Kidney (tissue), 14 donors: ENCODE data around the gene PLCH2. TPM values are rescaled to one million over a fixed set of nuclear protein-coding genes. Genes with fewer than 3 reads are reported as not detected.
"Not testable (repeated sequence)": the region's sequence is repeated elsewhere in the genome, so short reads cannot be mapped to it uniquely, and the experiment has no call there.

Experiments
- DNase-seq, 5 donors: peaks; one replicate each; pipeline ENCODE4 v3.0.0-alpha.2; 2013 to 2020
- FAIRE-seq: peaks from 2 replicates; lab custom pipeline; 2012; peaks lifted over from hg19 to GRCh38; lab: Jason Lieb, UNC
- H3K27ac ChIP-seq, 2 donors: one replicate each; pipeline ENCODE4 v1.7.0; 2013; ENCODE audit warnings: low read depth in 2 of 2, low read length in 2 of 2, inconsistent platforms in 1 of 2
- H3K27me3 ChIP-seq: one replicate; pipeline ENCODE4 v1.7.1; 2013; ENCODE audit warnings: low read length, inconsistent platforms; ENCODE audit not compliant: control insufficient read depth, insufficient read depth
- H3K36me3 ChIP-seq, 3 donors: one replicate each; pipeline versions ENCODE4 v1.7.0 to v1.7.1; 2013; ENCODE audit warnings: low read length in 3 of 3, control low read depth in 1 of 3, inconsistent platforms in 1 of 3; ENCODE audit not compliant: insufficient read depth in 3 of 3, control insufficient read depth in 2 of 3
- H3K4me1 ChIP-seq, 3 donors: one replicate each; pipeline versions ENCODE4 v1.7.0 to v1.7.1; 2013; ENCODE audit warnings: low read length in 3 of 3, inconsistent platforms in 1 of 3, low read depth in 1 of 3; ENCODE audit not compliant: control insufficient read depth in 2 of 3, insufficient read depth in 2 of 3
- H3K4me3 ChIP-seq, 3 donors: one replicate each; pipeline versions ENCODE4 v1.7.0 to v1.8.1; 2013; ENCODE audit warnings: low read length in 3 of 3, control low read depth in 1 of 3, inconsistent platforms in 1 of 3
- H3K9ac ChIP-seq, 3 donors: one replicate each; pipeline versions ENCODE4 v1.7.0 to v1.7.1; 2013; ENCODE audit warnings: low read length in 3 of 3, control low read depth in 1 of 3, inconsistent platforms in 1 of 3
- H3K9me3 ChIP-seq, 3 donors: one replicate each; pipeline versions ENCODE4 v1.7.0 to v1.7.1; 2013; ENCODE audit warnings: low read length in 3 of 3, control low read depth in 1 of 3, inconsistent platforms in 1 of 3; ENCODE audit not compliant: control insufficient read depth in 2 of 3, insufficient read depth in 1 of 3
- CTCF ChIP-seq: IDR thresholded peaks from 3 replicates; pipeline ENCODE4 v1.5.1; 2012; ENCODE audit warnings: mild to moderate bottlenecking, moderate library complexity, borderline replicate concordance; ENCODE audit not compliant: insufficient read depth; ENCODE audit errors: extremely low read depth
- intact Hi-C: fragments of 100-400 bp; cut with DNase I; formaldehyde crosslinking; loops from one replicate; pipeline ENCODE4 v1.11.1; 2022
- polyA plus RNA-seq: library from polyadenylated mRNA; stranded (reverse); fragments of 350-450 nt; fragmentation: Illumina TruSeq; extraction: RNeasy Lipid Tissue Mini Kit (QIAGEN cat#74804); gene quantifications from one replicate; pipeline ENCODE4 v1.2.3, GENCODE V29; 2014; ENCODE audit warnings: low read depth, low replicate concordance; ENCODE audit not compliant: insufficient read depth
- total RNA-seq: library from RNA; stranded (reverse); fragmentation: NEBNext Ultra II Directional; extraction: Animal tissue kit (Norgen Biotek cat#: 25700); gene quantifications from one replicate; pipeline ENCODE4 v1.2.1, GENCODE V29; 2021
- donor health status: control.
- donor health status: control.
- donor health status: control.
- donor health status: control.
- donor health status: control.
- donor health status: DM: yes; HTN: yes; CAD: no.
- donor health status: Normal renal cell carcinoma (clear cell type).

The PLCH2 gene
- total and polyA plus RNA-seq, 2 donors from 2014 or later = 7.4 to 8.7 TPM

DNA sequence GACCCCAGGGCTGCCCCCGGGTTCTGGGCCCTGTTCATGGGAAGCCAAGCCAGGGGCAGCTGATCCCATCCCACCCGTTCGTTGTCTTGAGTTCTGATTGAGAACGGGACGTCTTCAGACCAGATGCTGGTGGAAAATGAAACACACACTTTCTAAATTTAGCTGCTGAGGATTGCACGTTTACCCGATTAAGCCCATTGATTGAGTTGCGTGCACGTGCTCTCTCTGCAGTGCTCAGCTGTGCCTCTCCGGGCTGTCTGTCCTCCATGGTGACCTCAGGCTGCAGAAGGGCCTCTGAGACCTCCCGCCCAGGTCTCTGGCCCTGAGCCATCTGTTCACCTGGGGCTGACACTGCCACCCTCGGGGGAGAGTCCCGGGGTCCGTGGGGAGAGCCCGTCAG lies 36.7 kb upstream of the PLCH2 start:
- no peaks in the 10 kb centered on the region for H3K4me1 ChIP-seq
- peaks cover 9% of the 10 kb centered on the region for H3K27me3 ChIP-seq
- no peak for FAIRE-seq
- TF ChIP-seq CTCF = no peak
- no peaks in the 10 kb centered on the region for H3K36me3 ChIP-seq
- H3K9me3 ChIP-seq = no peaks in the 10 kb centered on the region
- H3K27ac ChIP-seq = no peak overlapping the region
- intact Hi-C loops = no loop called here
- no peak overlapping the region for H3K9ac ChIP-seq
- DNase-seq = no peak
- H3K4me3 ChIP-seq = no peak overlapping the region

DNA sequence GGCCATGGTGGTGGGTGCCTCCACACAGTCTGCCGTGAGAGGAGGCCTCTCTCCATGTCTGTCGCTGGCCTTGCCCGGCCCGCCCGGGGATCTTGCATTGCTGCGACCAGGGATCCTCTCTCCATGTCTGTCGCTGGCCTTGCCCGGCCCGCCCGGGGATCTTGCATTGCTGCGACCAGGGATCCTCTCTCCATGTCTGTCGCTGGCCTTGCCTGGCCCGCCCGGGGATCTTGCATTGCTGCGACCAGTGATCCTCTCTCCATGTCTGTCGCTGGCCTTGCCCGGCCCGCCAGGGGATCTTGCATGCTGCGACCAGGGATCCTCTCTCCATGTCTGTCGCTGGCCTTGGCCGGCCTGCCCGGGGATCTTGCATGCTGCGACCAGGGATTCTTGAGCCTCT lies 35.7 kb upstream of the PLCH2 start:
- peaks cover 11% of the 10 kb centered on the region for H3K27me3 ChIP-seq
- DNase-seq, H3K27ac ChIP-seq, H3K4me1 ChIP-seq, H3K36me3 ChIP-seq, intact Hi-C loops, H3K9ac ChIP-seq, FAIRE-seq, H3K9me3 ChIP-seq, H3K4me3 ChIP-seq: not testable (repeated sequence)

DNA sequence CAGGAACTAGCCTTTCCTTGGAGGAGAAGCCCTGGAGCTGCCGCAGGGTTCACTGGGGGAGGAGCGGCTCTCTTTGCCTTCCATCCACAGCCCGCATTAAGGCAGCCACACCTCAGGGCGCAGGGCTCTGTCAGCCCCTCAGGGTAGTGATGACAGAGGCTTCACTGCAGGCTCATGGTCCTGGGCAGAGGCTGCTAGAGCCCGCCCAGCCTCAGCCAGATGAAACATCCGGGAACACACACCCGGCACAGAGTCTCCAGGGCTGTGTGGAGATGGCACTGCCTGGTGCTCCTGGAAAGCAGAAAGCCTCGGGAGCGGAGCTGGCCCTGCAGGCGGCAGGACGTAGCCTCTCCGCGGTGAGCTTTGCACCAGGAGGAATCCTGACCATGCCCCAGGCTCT lies 34.3 kb upstream of the PLCH2 start:
- DNase-seq (no peak), FAIRE-seq (no peak)
- Histone ChIP-seq H3K27me3 (peaks cover 11% of the 10 kb centered on the region), H3K9me3 (no peaks in the 10 kb centered on the region), H3K27ac (no peak overlapping the region), H3K4me3 (no peak overlapping the region), H3K36me3 (no peaks in the 10 kb centered on the region), H3K9ac (no peak overlapping the region), H3K4me1 (no peaks in the 10 kb centered on the region)
- TF ChIP-seq CTCF = no peak
- intact Hi-C loops = no loop called here

DNA sequence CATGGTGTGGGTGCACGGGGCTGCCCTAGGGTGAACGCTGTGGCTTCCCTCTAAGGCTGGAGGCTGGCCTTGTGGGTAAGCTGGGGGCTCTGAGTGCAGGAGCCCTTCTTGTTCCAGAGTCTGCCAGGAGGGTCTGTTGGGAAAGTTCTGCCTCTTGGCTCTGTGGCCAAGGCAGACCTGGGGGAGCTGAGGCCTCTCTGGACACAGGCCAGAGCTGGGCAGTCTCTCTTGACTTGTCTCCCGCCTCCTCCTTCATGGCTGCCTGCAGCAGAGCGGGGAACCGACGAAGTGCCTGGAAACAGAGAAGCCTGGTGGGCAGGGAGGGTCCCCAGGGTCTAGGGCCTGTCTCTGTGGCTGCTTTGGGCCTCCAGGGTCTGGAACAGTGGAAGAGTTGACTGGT lies 33.4 kb upstream of the PLCH2 start:
- Histone ChIP-seq H3K9me3 (no peaks in the 10 kb centered on the region), H3K4me1 (no peaks in the 10 kb centered on the region), H3K36me3 (no peaks in the 10 kb centered on the region), H3K9ac (no peak overlapping the region), H3K4me3 (no peak overlapping the region), H3K27me3 (peaks cover 11% of the 10 kb centered on the region), H3K27ac (no peak overlapping the region)
- intact Hi-C loops = no loop called here
- DNase-seq (no peak), FAIRE-seq (no peak)
- no peak for TF ChIP-seq CTCF
